ENCODE data around the gene LRRN4CL. TPM values are rescaled to one million over a fixed set of nuclear protein-coding genes. Genes with fewer than 3 reads are reported as not detected.

LRRN4CL gene
- total RNA-seq: 3.7 and 4.7 TPM in 2 replicates

DNA sequence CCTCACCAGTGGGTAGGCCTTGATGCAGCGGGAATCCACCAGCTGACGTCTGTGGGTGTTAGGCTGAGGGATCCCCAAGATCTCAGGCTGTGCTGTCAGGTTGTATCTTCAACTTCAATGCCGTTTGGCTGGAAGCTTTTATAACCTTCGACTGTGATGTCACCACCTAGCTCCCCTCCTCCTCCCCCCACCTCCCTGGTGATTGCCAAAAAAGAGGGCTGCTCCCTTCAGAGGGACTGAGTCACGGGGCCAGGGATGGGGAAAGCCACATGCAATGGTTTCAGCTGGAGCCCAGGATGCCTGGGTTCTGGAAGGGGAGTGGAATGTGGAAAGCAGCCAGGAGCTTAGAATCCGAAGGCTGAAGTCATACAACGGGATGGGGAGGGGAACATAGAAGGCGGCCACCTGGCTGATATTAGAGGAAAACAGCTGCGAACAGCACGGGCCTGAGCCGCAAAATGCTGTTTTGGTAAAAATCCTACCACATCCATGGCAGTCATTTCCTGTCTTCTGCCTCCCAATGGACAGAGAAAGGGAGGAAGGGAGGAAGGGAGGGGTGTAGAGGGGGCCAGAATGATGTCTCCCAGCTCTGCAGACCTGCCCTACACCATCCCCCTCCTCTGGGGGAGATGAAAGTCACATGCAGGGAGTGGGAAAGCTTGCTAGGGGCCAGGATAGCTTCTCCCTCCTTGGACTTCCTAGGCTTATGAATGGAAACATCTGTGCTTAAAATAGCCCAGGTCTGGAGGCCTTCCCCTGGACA is at the start of gene LRRN4CL:
LRRN4CL (minus strand) TSS at position 110 of the 763 bp plus-strand sequence. CDS start 1,022 bp downstream, outside the sequence.

DNA sequence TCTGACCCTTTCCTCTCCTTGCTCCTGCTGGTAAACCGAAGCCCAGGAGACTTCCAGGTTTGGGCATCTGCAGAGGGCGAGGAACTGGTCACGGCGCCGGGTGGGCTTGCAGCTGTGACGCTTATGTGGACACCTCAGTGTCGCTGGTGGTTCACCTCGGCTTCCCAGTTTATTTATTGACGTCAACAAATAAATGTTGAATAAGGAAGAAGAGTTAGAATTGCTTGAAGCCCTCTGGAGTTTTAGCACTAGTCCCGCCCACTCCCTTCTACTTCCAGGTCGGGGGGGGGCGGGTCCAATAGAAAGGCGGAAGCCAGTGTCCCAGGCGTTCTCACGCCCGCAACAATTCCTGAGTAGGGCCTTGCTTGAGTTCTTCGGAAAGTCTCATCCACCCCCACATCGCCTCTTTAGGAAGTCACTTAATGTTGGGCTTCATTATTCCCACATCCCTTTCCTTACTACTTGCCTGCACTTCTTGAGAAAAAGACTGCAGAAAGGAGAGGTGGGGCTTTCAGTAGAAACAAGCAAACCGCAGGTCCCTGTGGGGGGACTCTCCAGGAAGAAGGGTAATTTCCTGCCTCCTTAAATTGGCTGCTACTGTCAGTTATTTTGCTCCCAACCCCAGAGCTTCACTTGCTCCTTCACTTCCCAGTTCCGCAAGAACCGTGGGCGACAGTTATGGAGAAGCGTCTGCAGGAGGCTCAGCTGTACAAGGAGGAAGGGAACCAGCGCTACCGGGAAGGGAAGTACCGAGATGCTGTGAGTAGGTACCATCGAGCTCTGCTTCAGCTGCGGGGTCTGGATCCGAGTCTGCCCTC is 39.0 kb upstream of the LRRN4CL start, which contains the start of gene TTC9C:
TTC9C (plus strand) TSS at position 316 of the 818 bp plus-strand sequence; CDS start at position 679, 363 bp downstream.

DNA sequence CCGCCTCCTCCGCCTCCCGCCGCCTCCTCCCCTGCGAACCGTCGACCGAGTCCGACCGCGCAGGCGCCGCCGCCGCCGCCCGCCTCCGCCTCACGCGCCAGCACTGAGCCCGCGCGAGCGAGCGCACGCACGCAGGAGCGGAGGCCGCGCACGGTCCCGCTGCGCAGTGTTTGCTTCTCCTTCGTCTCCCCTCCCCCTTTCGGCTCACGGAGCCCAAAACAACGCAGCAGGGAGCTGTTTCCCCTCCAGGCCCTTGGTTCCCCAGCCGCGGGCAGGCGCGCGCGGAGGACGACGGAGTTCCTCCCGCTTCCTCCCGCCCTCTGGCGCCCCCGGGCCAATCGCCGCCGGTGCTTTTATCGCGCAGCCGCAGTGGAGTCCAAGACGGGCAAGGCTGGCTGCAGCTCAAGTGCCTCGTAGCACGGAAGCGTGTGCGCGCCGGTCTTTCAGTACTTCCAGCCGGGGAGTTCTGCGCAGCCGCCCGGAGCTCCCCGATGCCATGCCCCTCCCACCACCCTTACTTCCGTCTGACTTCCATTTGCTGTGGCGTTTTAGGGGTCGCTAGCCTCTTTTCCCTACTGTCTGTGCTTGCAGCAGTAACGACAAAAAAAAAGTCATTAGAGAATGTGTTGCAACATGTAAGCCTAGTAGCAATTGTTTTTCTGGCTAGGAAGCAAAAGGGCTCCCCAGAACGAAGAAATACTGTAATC is 38.0 kb upstream of the LRRN4CL start, which contains the start of gene HNRNPUL2:
HNRNPUL2 (minus strand) TSS at position 293 of the 707 bp plus-strand sequence. CDS start 301 bp downstream, outside the sequence.

DNA sequence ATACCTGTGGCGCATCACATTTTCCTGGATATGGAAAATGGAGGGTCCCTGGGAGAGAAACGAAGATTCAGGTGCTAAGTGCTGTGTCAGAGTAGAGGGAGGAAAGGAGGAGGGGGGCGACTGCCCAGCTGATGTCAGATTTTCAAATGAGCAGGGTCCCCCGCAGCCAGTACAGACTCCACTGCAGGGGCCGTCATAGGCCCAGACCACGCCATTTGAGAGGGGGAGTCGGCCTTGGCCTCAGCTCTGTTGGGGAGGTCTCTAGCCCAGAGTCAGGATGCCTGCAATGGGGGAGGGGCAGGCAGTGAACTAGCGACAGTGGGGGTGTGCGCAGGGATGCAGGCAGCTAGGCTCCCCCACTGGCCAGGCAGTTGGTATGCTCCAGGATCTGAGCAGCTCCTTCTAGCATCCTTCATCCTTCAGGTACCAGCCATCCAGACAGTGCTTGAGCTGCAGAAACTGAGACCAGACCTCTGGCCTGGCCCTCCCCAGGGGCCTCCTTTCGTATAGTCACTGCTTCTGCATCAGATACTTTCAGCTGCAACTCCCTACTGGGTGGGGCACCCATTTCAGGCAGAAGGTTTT is 18.0 kb upstream of the LRRN4CL start, which contains the start of the genes BSCL2 and GNG3:
BSCL2 (minus strand) TSS at position 148 of the 585 bp plus-strand sequence. CDS start 229 bp downstream, outside the sequence.
GNG3 (plus strand) TSS at position 400 of the 585 bp plus-strand sequence. CDS start 620 bp downstream, outside the sequence.

DNA sequence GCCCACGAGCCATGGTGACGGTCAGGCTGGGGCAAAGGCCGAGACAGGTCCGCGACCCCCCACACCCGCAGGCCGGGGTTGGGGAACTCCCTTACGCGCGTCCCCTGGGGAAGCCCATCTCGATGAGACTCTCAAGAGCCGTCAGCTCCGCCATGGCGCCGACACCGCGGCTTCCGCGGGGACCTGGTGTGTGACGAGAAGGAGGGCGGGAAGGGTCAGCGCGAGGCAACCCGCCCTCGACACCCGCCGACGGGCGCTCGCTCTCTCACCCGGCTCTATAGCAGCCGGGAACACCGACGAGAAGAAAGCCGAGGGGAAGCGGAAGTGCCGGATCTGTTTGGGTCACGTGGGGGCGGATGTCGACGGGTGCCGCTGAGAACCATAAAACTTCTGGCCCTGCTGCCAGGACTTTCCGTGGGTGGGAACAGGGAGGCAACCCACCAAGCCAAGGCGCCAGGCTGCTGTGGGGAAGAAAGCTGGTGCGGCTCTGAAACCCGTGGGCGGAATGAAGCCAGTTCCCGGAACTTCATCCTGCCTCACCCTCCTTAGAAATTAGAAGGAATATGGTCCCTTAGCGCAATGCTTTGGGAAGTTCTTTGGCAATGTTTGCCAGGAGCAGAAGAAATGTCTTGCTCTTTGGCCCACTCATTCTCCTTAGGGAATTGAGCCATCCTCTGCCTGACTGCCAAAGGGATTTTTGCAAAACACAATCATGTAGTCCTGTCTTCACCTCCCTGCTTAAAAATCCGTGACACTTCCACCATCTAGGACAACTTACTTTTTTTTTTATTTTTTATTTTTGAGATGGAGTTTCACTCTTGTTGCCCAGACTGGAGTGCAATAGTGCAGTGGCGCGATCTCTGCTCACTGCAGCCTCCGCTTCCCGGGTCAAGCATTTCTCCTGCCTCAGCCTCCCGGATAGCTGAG is 10.3 kb downstream of the LRRN4CL start, which contains the start of gene UBXN1:
UBXN1 (minus strand) TSS at position 304 of the 927 bp plus-strand sequence; CDS start at position 154, 150 bp downstream.

DNA sequence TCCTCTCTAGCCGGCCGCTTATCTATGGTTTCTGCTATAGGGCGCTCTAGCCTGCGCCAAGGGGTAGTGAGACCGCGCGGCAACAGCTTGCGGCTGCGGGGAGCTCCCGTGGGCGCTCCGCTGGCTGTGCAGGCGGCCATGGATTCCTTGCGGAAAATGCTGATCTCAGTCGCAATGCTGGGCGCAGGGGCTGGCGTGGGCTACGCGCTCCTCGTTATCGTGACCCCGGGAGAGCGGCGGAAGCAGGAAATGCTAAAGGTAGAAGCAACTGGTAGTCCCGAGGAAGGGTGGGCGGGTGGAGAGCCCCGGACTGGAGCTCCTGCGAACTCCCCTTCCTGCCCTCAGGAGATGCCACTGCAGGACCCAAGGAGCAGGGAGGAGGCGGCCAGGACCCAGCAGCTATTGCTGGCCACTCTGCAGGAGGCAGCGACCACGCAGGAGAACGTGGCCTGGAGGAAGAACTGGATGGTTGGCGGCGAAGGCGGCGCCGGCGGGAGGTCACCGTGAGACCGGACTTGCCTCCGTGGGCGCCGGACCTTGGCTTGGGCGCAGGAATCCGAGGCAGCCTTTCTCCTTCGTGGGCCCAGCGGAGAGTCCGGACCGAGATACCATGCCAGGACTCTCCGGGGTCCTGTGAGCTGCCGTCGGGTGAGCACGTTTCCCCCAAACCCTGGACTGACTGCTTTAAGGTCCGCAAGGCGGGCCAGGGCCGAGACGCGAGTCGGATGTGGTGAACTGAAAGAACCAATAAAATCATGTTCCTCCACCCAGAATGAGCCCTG is 17.5 kb downstream of the LRRN4CL start, which contains the start of the genes LBHD1 and UQCC3:
LBHD1 (minus strand) TSS at position 660 of the 782 bp plus-strand sequence. CDS start 2,236 bp downstream, outside the sequence.
UQCC3 (plus strand) TSS at position 66 of the 782 bp plus-strand sequence; CDS start at position 139, 73 bp downstream.

DNA sequence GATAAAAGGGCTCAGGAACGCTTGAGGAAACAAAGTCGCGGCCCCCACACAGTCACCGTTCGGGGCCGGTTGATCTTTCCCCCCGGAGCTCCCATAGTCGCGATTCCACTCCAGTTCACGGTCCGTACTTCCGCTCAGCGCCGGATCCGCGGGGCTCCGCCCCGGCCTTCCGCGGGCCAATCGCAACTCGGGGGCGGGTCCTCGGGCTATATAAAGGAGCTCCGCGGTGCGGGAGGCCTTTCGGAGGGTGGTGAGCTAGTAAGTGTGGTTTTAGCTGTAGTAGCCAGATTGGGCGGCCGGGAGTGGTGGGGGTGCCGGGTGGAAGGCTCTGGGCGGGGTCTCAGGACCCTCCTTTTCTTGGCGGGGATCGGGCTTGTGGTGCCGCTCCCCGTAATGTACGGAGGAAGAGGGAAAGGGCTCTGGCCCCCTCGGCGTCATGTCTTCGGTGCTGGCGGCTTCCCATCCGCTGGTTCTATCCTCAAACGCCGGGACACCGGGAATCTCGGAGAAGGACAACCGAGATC is 24.2 kb downstream of the LRRN4CL start, which contains the start of the genes C11orf98 and CSKMT:
C11orf98 (minus strand) TSS at position 136 of the 524 bp plus-strand sequence; CDS start at position 95, 41 bp downstream.
CSKMT (plus strand) TSS at position 238 of the 524 bp plus-strand sequence. CDS start 568 bp downstream, outside the sequence.

DNA sequence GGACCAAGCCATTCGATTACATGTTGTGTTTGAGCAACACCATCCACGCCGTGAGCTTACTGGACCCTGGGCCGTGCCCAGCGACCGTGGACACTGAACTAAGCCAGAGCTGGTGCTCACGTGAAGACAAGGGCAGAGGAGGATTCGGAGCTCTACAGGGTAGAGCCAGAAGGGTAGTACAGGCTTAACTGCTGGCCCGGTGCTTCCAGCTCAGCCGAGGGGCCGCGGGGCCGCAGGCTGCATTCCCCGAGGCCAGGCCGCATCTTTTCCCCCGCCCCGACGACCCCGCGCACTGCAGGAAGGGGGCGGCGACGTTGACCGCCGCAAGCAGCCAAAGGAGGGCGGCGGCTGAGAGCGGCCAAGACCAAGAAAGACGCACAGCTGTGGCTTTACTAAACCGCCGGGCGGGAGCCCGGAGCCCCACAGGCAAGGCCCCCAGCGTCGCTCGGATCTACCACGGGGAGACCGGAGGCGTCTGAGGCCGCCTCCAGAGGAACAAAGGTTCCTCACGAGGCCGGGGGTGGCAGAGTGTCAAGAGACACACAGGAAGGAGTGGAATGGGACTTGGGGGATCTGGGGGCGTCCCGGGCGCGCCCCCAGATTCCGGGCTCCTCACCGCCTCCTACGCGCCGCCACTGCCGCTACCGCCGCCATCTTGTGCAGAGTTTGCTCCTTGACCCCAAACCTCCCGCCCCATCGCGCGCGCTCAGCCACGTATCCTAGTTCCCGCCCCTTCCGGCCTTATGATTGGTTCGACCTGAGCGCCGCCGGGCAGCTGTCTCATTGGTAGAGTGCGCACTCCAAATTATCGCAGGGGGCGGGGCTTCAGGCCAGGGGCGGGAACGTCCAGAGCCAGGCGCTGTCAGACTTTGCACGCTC is 43.1 kb downstream of the LRRN4CL start, which contains the start of gene GANAB:
GANAB (minus strand) TSS at position 668 of the 879 bp plus-strand sequence; CDS start at position 654, 14 bp downstream.

Small RNAs within 50 kb of the gene (small RNA-seq; reads per million reads assigned to genes)
- gene SNORA57 (ENCODE audit: low replicate concordance): not detected

Other genes with a start within 250 kb of the LRRN4CL start
- 206 and 490 TPM in 2 replicates for gene AHNAK, start 142.7 kb downstream of the LRRN4CL start, total RNA-seq
- gene EEF1G, start 115.6 kb downstream of the LRRN4CL start, total RNA-seq: 914 and 1,622 TPM in 2 replicates
- 7.4 and 8.4 TPM in 2 replicates for gene TUT1, start 98.0 kb downstream of the LRRN4CL start, total RNA-seq
- gene MTA2, start 87.7 kb downstream of the LRRN4CL start, total RNA-seq: 82.7 and 179 TPM in 2 replicates
- gene EML3, start 76.8 kb downstream of the LRRN4CL start, total RNA-seq: 17.9 and 20.3 TPM in 2 replicates
- gene ROM1, start 76.3 kb downstream of the LRRN4CL start, total RNA-seq: 1.3 and 4.6 TPM in 2 replicates
- gene B3GAT3, start 67.5 kb downstream of the LRRN4CL start, total RNA-seq: 34.6 and 47.0 TPM in 2 replicates
- 222 and 365 TPM in 2 replicates for gene GANAB, start 42.9 kb downstream of the LRRN4CL start, total RNA-seq
- gene INTS5, start 36.2 kb downstream of the LRRN4CL start, total RNA-seq: 19.0 and 38.4 TPM in 2 replicates
- 19.9 and 31.8 TPM in 2 replicates for gene C11orf98, start 24.3 kb downstream of the LRRN4CL start, total RNA-seq
- gene CSKMT, start 24.2 kb downstream of the LRRN4CL start, total RNA-seq: 5.3 and 10.0 TPM in 2 replicates
- 4.6 and 7.6 TPM in 2 replicates for gene UQCC3, start 17.9 kb downstream of the LRRN4CL start, total RNA-seq
- gene LBHD1, start 17.3 kb downstream of the LRRN4CL start, total RNA-seq: 5.2 and 5.5 TPM in 2 replicates
- gene UBXN1, start 10.5 kb downstream of the LRRN4CL start, total RNA-seq: 62.4 and 230 TPM in 2 replicates
- gene BSCL2, start 17.9 kb upstream of the LRRN4CL start, total RNA-seq: 42.2 and 63.7 TPM in 2 replicates
- gene GNG3, start 18.1 kb upstream of the LRRN4CL start, total RNA-seq: not detected in 2 replicates
- gene HNRNPUL2, start 37.9 kb upstream of the LRRN4CL start, total RNA-seq: 7.0 and 16.3 TPM in 2 replicates
- 39.8 and 49.1 TPM in 2 replicates for gene TTC9C, start 39.0 kb upstream of the LRRN4CL start, total RNA-seq
- gene ZBTB3, start 64.6 kb upstream of the LRRN4CL start, total RNA-seq: 15.1 and 18.3 TPM in 2 replicates
- 54.0 and 56.0 TPM in 2 replicates for gene POLR2G, start 72.0 kb upstream of the LRRN4CL start, total RNA-seq
- 19.3 and 29.5 TPM in 2 replicates for gene TAF6L, start 81.9 kb upstream of the LRRN4CL start, total RNA-seq
- 42.2 and 50.7 TPM in 2 replicates for gene TMEM179B, start 97.9 kb upstream of the LRRN4CL start, total RNA-seq
- 11.2 and 21.0 TPM in 2 replicates for gene TMEM223, start 102.5 kb upstream of the LRRN4CL start, total RNA-seq
- 35.2 and 49.5 TPM in 2 replicates for gene NXF1, start 115.9 kb upstream of the LRRN4CL start, total RNA-seq
- gene STX5, start 142.5 kb upstream of the LRRN4CL start, total RNA-seq: 48.7 and 70.2 TPM in 2 replicates
- gene TEX54, start 143.3 kb upstream of the LRRN4CL start, total RNA-seq: not detected in 2 replicates
- gene WDR74, start 150.1 kb upstream of the LRRN4CL start, total RNA-seq: 44.6 and 56.4 TPM in 2 replicates
- 160 and 906 TPM in 2 replicates for gene SLC3A2, start 191.4 kb upstream of the LRRN4CL start, total RNA-seq
- gene CHRM1, start 231.8 kb upstream of the LRRN4CL start, total RNA-seq: not detected in 2 replicates

Measured in placental pericyte (primary cell).